Upper lobe of right lung (tissue), 1 donor: Measurements from ENCODE around the gene TMSB10. TPM values are rescaled to one million over a fixed set of nuclear protein-coding genes. Genes with fewer than 3 reads are reported as not detected.

Source experiments
- ATAC-seq: fragments of 200-7000 bp; cut with Tn5 transposase; one replicate; pipeline ENCODE4 v1.9.1; 2020; ENCODE audit warnings: mild to moderate bottlenecking, moderate library complexity
- DNase-seq: peaks from one replicate; pipeline ENCODE4 v3.0.0-alpha.2; 2020
- H3K27ac ChIP-seq: fragments of 200-600 bp; one replicate; pipeline ENCODE4 v1.8.0; 2022
- H3K27me3 ChIP-seq: fragments of 200-600 bp; one replicate; pipeline ENCODE4 v1.8.0; 2022; ENCODE audit warnings: mild to moderate bottlenecking
- H3K36me3 ChIP-seq: fragments of 200-600 bp; one replicate; pipeline ENCODE4 v1.8.0; 2022
- H3K4me1 ChIP-seq: fragments of 200-600 bp; one replicate; pipeline ENCODE4 v1.8.0; 2022
- H3K4me3 ChIP-seq: fragments of 200-600 bp; one replicate; pipeline ENCODE4 v1.8.0; 2022; ENCODE audit warnings: mild to moderate bottlenecking
- H3K9me3 ChIP-seq: fragments of 200-600 bp; one replicate; pipeline ENCODE4 v1.8.0; 2022
- intact Hi-C: fragments of 100-400 bp; cut with DNase I; formaldehyde crosslinking; loops from one replicate; pipeline ENCODE4 v1.11.0; 2022
- total RNA-seq: library from RNA; stranded (reverse); fragmentation: NEBNext Ultra II Directional; extraction: Animal tissue kit (Norgen Biotek cat#: 25700); gene quantifications from one replicate; pipeline ENCODE4 v1.2.1, GENCODE V29; 2021
- TF ChIP-seq, protein P1 (sequence below): fragments of 200-600 bp; IDR thresholded peaks from one replicate; pipeline ENCODE4 v1.8.0; 2022; ENCODE audit warnings: antibody characterized with exemption
- donor health status: DM: no; HTN: yes; CAD: no; lungs with severe emphysema.

The TMSB10 gene
- total RNA-seq, 1 donor from 2014 or later = 1,558 TPM

DNA sequence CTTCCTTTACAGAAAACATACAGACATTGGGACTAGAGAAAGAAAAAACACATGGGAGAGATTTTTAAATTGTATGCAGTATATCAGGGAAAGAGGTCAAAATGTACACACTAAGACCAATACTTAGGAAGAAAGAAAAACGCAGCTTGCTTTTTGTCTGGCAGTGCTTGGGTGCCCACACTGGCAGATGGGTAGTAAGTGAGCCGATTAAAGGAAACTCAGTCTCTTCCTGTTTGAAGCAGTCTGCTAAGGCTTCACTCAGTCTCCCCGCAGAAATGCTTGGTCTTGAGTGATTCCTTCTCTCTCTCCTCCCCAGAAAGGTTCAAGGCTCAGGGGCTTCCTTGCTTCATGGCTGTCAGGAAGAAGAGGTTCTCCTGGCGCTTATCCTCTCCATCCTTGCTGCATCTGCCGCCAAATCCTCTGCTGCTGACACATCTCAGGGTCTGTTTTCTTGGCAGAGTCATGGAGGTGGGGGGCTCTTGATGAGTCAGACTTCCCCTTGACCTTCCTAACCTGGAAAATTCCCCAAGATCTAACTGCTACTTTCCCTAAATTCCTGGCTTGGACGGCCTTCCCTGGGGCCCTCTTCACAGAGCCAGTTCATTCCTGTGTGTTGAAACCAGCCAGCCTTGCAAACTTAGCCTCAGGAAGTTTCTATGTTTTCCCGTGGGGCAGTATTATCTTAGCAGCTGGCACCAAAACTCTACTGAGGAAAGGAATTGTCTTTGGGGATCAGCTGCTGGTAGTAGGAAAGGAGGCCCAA is 10.5 kb upstream of the TMSB10 start:
- no peaks in the 10 kb centered on the region for H3K36me3 ChIP-seq
- H3K4me3 ChIP-seq = no peak overlapping the region
- H3K27me3 ChIP-seq = no peaks in the 10 kb centered on the region
- TF ChIP-seq, protein P1, sequence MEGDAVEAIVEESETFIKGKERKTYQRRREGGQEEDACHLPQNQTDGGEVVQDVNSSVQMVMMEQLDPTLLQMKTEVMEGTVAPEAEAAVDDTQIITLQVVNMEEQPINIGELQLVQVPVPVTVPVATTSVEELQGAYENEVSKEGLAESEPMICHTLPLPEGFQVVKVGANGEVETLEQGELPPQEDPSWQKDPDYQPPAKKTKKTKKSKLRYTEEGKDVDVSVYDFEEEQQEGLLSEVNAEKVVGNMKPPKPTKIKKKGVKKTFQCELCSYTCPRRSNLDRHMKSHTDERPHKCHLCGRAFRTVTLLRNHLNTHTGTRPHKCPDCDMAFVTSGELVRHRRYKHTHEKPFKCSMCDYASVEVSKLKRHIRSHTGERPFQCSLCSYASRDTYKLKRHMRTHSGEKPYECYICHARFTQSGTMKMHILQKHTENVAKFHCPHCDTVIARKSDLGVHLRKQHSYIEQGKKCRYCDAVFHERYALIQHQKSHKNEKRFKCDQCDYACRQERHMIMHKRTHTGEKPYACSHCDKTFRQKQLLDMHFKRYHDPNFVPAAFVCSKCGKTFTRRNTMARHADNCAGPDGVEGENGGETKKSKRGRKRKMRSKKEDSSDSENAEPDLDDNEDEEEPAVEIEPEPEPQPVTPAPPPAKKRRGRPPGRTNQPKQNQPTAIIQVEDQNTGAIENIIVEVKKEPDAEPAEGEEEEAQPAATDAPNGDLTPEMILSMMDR = no peak
- no peak for ATAC-seq
- H3K27ac ChIP-seq = peak overlapping the region; percentile 18
- intact Hi-C loops = no loop called here
- DNase-seq = no peak
- H3K9me3 ChIP-seq = no peaks in the 10 kb centered on the region
- H3K4me1 ChIP-seq = peaks cover 33% of the 10 kb centered on the region

DNA sequence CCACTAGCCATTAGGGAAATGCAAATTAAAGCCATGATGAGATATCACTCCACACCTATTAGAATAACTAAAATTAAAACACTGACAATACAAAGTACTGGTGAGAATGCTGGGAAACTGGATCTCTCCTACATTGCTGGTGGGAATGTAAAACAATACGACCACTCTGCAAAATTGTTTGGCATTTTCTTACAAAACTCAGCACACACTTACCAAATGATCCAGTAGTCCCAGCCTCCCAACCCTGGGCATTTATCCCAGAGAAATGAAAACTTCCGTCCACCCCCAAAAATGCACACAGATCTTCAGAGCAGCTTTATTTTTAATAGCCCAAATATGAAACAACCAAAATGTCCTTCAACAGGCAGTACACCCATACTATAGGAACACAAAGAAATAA is 8.9 kb upstream of the TMSB10 start:
- Histone ChIP-seq H3K4me3 (no peak overlapping the region), H3K27ac (no peak overlapping the region), H3K27me3 (no peaks in the 10 kb centered on the region), H3K4me1 (peaks cover 33% of the 10 kb centered on the region), H3K36me3 (no peaks in the 10 kb centered on the region), H3K9me3 (no peaks in the 10 kb centered on the region)
- DNase-seq (no peak), ATAC-seq (no peak)
- TF ChIP-seq, protein P1 = no peak
- intact Hi-C loops = no loop called here

DNA sequence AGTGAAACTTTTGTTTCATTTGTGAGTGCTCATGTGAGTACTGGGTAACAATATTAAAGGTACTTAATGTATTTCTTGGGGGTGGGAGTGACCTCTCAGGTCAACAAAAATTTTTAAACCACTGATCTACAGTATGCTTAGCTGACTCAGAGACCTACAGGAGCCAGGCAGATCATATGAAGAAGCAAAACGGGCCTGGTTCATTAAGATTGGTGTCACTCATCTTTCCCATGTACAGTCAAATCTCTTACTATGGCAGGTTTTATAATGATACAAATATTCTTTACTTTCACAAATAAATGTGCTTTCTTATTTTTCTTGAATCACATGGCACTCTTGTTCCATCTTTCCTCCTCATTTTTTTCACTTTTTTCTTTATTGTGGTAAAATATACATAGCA is 7.7 kb upstream of the TMSB10 start:
- Histone ChIP-seq H3K36me3 (no peaks in the 10 kb centered on the region), H3K4me3 (no peak overlapping the region), H3K27ac (peak overlapping the region; percentile 63), H3K4me1 (peaks cover 33% of the 10 kb centered on the region), H3K27me3 (no peaks in the 10 kb centered on the region), H3K9me3 (no peaks in the 10 kb centered on the region)
- DNase-seq (no peak), ATAC-seq (no peak)
- intact Hi-C loops = no loop called here
- TF ChIP-seq, protein P1 = no peak

DNA sequence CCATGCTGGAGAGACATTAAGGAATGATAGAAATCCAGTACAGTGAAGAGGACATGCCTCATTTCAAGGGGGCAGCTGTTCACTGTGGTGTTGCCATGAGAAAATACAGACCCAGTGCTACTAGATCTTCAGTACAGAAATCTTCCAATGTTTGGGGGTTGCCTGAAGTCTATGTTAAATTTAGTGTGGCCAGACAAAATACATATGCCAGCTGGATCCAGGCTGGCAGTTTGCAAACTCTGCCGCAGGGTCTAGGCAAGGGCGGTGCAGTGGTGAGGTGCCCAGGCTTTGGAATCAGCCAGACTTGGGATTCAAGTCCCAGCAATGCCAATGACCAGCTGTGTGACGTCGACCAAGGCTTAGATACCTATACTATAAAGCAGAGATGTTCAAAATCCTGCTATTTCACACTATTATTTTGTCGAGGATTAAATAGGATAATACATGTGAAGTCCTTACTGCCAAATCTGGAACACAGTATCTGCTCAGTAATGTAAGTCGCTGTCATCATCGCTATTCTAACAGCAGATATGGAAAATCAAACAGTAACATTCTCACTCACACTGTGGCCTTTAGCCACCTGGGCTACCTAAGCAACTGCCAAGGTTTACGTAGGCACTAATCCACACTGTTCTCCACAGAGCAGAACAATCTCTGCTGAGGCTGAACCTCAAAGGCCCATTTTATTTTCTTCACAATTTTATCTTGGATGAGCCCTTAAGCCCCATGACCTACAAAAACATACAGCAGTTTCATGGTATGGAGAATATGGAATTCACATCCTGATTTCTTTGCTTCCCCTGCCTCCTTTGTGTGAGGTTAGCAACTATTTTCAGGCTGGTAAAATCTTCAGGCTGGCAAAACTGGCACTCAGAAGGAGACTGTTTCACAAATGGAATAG is 5.9 kb upstream of the TMSB10 start:
- ATAC-seq = no peak
- no peak for DNase-seq
- H3K36me3 ChIP-seq = no peaks in the 10 kb centered on the region
- TF ChIP-seq, protein P1 = no peak
- intact Hi-C loops = no loop called here
- no peaks in the 10 kb centered on the region for H3K9me3 ChIP-seq
- H3K27ac ChIP-seq = peak overlapping the region; percentile 63
- H3K27me3 ChIP-seq = no peaks in the 10 kb centered on the region
- H3K4me1 ChIP-seq = peaks cover 30% of the 10 kb centered on the region
- H3K4me3 ChIP-seq = no peak overlapping the region

DNA sequence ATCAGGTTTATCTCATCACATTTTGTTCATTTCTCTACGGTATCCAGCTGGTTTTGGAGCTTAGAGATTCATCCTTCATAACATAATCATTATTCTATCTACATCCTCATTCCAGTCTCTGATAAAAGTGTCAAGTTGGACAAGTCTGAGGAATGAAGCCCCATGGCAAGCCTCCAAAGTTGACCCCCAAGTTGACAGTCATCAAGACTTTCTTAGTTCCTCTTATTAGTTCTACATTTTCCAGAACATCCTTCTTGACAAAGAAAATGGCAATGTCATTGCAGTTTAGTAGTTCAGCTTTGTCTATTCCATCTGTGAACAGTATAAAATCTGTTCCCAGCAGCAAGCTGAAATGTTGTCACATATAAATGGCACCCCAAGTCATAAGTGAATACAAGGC is 4.5 kb upstream of the TMSB10 start:
- Histone ChIP-seq H3K9me3 (no peaks in the 10 kb centered on the region), H3K27me3 (no peaks in the 10 kb centered on the region), H3K4me3 (no peak overlapping the region), H3K36me3 (no peaks in the 10 kb centered on the region), H3K4me1 (peaks cover 23% of the 10 kb centered on the region), H3K27ac (no peak overlapping the region)
- ATAC-seq = no peak
- no peak for DNase-seq
- intact Hi-C loops = no loop called here
- TF ChIP-seq, protein P1 = no peak
